Measurements from ENCODE around the gene ZNF341.

- TF ChIP-seq GATA3 (IDR thresholded peaks at IDR 0.05; ENCODE audit: low read depth, low read length) (no peak), GATA2 (IDR thresholded peaks at IDR 0.05; ENCODE audit: low read depth, low read length) (no peak)
These were observed 79.3 kb downstream of the ZNF341 start, which contains the start of gene CHMP4B for GRCh38 chr20:33810885-33811775.
